IPS-NIHi11 (cell line): ENCODE data around the gene SEZ6L.

Experiments
- DNase-seq: peaks from one replicate; pipeline ENCODE4 v3.0.0; 2012; ENCODE audit warnings: mixed read lengths, low spot score

The SEZ6L gene

GRCh38 chr22:26174280-26174679, 5.0 kb downstream of the SEZ6L start:
- DNase-seq, result peak; percentile 59

DNA sequence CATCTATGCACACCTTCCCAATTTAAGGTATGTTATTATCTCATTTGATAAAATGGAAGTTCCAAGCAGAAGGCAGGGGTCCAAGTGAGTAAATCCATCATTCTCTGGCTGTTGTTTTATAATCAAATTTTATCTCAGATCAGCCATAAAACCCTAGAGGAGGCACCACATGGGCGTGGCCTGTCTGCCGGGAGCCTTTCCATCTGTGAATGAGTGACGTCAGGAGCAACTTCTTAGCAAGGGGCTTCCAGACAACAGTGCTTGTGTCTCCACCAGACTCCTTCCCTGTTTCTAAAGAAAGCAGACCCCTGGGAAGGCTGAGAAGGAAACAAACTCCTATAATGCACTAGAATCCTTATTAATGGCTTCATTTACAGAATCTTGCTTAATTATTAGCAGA, 13.5 kb downstream of the SEZ6L start:
- DNase-seq, result no peak

DNA sequence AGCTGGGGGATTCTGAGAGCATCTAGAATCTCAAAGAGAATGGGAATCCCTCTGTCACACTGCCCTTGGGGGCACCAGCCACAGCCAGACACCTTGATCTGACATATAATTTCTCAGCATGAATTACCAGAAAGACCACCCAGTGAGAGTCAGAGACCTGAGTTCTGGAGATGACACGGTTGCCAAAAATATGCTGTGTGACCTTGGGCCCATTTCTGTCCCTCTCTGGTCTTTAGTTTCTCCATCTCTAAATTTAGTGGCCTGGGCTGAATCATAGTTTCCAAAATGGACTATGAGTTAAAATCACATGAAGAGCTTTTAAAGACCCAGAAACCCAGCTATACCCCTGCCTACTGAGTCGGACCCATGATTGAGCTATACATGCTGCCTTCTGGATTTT, 15.9 kb downstream of the SEZ6L start:
- DNase-seq, result no peak

GRCh38 chr22:26188341-26188740, 19.1 kb downstream of the SEZ6L start:
- no peak for DNase-seq

DNA sequence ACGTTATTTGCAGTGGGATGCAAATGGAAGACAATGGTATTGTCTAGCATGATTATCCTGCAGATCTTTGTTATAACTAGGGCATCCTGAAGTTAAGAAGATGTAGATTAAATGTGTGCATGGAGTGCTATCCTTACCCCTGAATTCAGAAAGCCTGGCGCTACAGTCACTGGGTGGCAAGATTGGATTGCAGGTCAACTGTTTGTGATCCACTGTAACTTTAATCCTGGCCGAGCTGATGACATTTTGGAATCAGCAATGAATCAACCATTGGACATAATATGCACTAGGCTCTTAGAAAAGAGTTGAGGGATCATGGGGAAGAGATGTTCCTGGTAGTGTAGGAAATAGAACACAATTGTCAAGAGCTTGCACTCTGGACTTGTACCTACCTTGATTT, 25.1 kb downstream of the SEZ6L start:
- no peak for DNase-seq

DNA sequence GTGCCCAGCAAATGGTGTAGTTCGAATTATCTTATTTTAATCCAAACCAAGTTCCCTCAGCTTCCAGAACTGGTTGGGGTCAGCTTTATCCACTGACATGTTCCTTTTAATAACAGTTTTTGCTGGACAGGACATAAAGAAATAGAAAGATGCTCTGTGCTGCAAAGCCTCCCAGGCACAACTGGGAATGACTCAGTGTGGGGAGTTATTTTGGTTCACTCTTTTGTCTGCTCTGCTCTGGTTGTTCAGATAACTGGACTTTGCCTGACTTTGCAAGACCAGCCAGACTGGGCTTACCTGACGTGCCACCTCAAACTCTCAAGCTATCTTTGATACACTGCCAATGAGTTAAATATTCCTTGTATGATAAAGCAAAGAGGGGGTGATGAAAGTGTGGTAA, 25.6 kb downstream of the SEZ6L start:
- no peak for DNase-seq

DNA sequence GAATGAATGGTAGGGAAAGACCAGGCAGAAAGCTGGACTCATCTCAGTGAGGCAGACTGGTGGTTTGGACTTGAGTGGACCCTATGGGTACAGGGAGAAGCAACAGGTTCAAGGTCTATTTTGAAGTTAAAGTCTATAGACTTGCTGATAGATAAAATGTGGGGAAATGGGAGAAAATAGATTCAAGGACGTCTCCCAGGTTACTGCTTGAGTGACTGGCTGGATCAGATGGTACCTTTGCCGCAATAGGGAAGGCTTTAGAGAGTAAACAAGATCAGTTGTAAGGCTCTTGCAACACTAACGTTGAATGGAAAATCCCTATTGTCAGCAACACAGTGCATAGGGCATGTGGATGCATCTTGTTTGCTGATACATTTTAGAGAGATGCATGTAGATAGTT, 27.4 kb downstream of the SEZ6L start:
- DNase-seq, result no peak

- no peak for DNase-seq
Observed at GRCh38 chr22:26197425-26197824, 28.2 kb downstream of the SEZ6L start.

- DNase-seq, result peak; percentile 23
Observed at GRCh38 chr22:26199665-26200064, 30.4 kb downstream of the SEZ6L start.

GRCh38 chr22:26202280-26202924, 33.1 kb downstream of the SEZ6L start:
- no peak for DNase-seq

DNA sequence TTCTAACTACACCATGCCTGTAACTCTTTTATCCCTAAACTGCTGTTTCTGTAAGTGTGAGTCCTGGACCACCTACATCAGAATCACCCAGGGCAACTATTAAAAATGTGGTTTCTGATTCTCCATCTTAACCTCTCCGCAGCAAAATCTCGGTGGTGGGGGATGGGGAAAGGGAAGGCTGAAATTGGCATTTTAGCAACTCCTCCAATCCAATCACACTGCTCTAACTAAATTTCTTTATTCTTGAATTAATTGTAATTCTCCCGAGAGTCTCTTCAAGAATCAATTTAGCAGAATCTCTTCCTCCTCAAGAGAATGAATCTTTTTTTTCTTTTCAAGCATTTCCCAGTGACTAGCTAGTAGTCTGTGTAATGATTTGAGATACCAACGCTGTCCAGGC, 36.2 kb downstream of the SEZ6L start:
- no peak for DNase-seq

- no peak for DNase-seq
Observed at GRCh38 chr22:26210334-26210733, 41.1 kb downstream of the SEZ6L start.

DNA sequence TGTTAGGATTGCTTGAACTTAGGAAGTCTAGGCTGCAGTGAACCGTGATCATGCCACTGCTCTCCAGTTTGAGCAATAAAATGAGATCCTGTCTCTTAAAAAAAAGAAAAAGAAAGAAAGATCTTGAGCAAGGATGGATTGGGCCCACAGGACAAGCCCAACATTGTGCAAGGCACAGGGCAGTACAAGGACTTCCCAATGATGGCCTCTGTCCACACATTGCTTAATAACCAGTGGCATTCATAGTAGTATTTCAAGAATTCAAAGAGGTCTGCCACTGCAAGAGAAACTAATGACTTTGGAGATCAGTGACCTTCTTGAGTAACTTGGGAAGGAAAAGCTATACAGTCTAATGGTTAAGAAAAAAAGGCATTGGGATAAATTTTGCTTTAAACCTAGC, 44.6 kb downstream of the SEZ6L start:
- DNase-seq, result no peak

- no peak for DNase-seq
Observed at GRCh38 chr22:26214466-26214865, 45.2 kb downstream of the SEZ6L start.

DNA sequence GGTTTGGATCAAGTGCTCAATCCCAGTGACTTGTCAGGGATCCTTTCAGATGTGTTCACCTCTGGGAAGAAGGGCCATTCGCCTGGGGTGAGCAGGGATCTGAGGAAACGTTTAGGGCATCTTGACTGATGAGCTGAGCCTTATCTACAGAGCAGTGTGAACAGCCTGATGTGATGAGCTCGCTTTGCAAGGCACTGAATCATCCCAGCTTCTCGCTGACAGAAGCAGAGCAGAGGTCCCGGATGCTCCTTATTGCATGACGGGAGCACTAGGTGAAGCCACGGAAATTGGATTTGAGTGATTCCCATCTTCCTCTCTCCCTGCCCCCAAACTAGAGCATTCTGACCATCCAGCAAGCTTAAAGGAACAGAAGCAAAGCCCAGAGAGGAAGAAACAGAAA, 46.5 kb downstream of the SEZ6L start:
- DNase-seq, result no peak

GRCh38 chr22:26225207-26225606, 55.9 kb downstream of the SEZ6L start:
- no peak for DNase-seq

DNA sequence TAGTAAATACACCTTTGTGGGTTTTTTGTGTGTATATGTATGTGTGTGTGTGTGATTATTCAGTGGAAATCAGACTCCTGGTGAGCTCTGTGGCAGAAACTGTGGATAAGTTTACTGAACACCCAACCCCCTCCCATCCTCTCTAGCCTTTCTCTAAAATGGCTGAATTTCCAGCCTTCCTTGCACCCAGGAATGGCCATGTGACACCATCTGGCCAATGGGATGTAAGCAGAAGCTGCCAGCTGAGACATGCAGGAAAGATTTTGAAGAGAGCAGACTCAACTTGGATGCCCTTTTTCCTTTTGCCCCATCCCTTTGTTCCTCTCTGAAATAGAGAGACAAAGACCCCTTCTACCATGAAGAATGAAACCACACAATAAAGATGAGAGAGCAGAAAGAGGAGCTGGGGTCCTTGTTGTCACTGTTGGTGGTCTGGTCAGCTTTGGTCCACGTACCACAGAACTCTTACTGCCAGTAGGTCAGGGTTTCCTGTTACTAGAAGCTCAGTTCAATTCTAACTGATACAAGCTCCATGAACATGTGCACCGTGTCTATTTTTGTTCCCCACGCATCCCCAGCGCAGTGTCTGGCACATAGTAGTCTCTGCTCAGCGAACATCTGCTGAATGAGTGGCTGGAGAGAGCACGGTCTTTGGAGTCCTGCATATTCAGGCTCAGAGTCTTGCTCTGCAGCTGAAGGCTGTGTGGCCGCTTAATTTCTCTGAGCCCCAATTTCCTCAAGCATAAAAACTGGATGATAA, 57.5 kb downstream of the SEZ6L start:
- DNase-seq, result no peak

- no peak for DNase-seq
Observed at GRCh38 chr22:26229910-26230309, 60.6 kb downstream of the SEZ6L start.

DNA sequence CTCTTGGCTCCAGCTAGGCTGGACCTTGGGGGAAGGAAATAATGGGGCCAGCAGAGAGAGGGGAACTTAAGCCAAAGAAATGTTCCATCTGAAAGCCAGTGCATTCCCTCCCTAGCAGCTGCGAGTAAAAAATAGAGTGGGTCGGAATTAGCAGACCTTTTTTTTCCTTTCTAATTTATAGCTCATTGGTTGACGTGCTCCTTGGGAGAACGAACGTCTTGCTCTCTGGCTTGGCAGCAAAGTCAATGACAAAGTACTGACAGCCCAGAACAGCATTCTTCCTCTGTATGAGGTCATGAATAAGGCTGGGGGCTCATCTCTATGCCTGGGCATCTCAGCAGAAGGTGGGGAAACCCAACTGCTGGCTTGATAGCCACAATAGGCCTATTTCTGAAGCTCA, 65.0 kb downstream of the SEZ6L start:
- DNase-seq, result no peak

DNA sequence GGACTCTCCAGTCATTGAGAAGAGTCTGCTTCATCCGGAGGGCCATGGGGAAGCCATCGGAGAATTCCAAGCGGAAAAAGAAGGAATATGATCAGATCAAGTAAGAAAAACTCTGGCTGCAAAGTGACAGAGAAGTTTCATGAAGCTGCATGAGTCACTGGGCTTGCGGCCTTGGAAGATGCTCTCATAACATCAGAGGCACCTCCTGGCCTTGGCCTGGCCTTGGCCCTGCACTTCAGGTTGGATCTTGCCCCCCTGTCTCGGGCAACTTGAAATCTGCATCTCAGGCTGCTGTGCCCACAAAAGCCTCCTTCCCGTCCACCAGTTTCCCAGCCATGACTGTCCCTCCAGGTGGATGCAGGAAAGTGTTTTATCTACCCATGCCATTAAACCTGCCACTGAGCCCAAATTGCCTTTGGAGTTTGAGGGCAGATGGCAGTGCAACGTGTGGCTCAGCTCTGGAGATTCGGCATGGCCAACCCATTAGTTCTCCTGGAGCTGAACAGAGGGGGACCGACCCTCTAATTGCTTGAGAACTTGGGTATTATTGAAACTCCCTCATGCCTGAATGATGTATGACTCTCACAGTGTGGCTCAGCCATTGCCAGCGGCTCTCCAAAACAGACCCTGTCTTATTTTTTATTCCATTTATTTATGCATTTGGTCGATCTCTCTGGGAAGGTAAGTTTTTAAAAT, 66.7 kb downstream of the SEZ6L start:
- no peak for DNase-seq

GRCh38 chr22:26236991-26237390, 67.7 kb downstream of the SEZ6L start:
- no peak for DNase-seq

DNA sequence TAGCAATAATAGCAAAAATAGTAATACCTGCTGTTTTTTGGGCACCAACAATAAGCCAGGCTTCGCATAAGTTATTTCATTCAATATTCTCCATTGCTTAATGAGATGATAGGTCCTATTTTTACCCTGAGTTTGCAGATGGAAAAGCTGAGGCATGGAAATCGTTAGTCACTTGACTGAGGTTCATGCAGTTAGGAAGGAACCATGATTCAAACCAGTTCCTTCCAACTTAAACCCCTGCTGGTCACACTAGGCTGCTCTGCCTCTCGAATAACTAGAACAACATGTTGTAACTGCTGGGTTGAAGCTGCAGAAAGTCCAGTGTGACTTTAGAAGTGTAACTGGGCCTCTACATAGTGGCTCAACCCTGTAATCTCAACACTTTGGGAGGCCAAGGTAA, 69.3 kb downstream of the SEZ6L start:
- DNase-seq, result no peak

DNA sequence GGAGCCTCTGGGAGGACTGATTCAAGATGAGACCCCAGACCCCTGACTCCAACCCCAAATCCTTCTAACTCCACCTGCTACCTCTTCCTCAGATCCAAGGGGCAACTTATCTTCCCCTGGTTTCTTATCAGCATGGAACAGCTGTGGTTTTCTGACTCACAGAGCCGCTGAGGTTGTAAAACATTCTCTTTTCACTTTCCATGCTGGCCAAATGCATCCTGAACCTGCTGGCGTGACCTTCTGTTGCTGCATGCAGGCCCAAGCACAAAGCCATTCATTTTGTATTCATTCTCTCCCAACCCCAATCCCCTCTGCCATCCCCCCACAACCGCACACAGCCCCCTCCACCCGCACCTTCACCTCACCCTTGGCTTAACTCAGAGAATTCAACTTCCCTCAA, 70.3 kb downstream of the SEZ6L start:
- no peak for DNase-seq
